Panc1 (cell line): ENCODE results near the gene NPNT. TPM values are rescaled to one million over a fixed set of nuclear protein-coding genes. Genes with fewer than 3 reads are reported as not detected.

Experiments
- ATAC-seq: fragments of 200-7000 bp; cut with Tn5 transposase; 2 replicates; pipeline ENCODE4 v1.9.1; 2020; ENCODE audit warnings: mild to moderate bottlenecking, moderate library complexity
- BruUV-seq: library from RNA; stranded (reverse); fragments of 400-500 nt; replicated peaks from 2 replicates; lab custom pipeline; 2021; lab: Mats Ljungman, UMichigan
- CTCF ChIA-PET: fragments of 300-600 bp; sonication (Branson Sonifier 250); formaldehyde crosslinking; loops from one replicate; lab custom pipeline; 2022; ENCODE audit warnings: antibody characterized with exemption; lab: Charles Lee
- POLR2A ChIA-PET: fragments of 300-600 bp; sonication (Branson Sonifier 250); formaldehyde crosslinking; loops from one replicate; lab custom pipeline; 2022; ENCODE audit warnings: antibody characterized with exemption; lab: Charles Lee
- DNase-seq: peaks from one replicate; pipeline ENCODE4 v3.0.0-alpha.2; 2010; ENCODE audit warnings: low read depth, low spot score
- H3K27ac ChIP-seq: 2 replicates; pipeline ENCODE4 v1.5.1; 2011; ENCODE audit warnings: mild to moderate bottlenecking, low read length, inconsistent platforms
- H3K27me3 ChIP-seq: fragments of 200-500 bp; sonication (Bioruptor generic); 2 replicates; pipeline ENCODE4 v1.6.0; 2014; ENCODE audit warnings: low read length, inconsistent platforms; ENCODE audit not compliant: control insufficient read depth, insufficient read depth
- H3K36me3 ChIP-seq: fragments of 200-500 bp; sonication (Bioruptor generic); 2 replicates; pipeline ENCODE4 v1.5.1; 2014; ENCODE audit warnings: inconsistent platforms, mild to moderate bottlenecking, low read length, moderate library complexity; ENCODE audit not compliant: control insufficient read depth, insufficient read depth
- H3K4me1 ChIP-seq: 2 replicates; pipeline ENCODE4 v1.5.1; 2011; ENCODE audit warnings: inconsistent platforms, mild to moderate bottlenecking, low read length, moderate library complexity; ENCODE audit not compliant: control insufficient read depth, insufficient read depth
- H3K4me3 ChIP-seq, 2 experiments: 2 replicates each; pipeline ENCODE4 v1.5.1; 2011 to 2012; ENCODE audit warnings: low read depth in 2 of 2, low read length in 2 of 2, mild to moderate bottlenecking in 2 of 2, inconsistent platforms in 1 of 2, moderate library complexity in 1 of 2
- H3K9me3 ChIP-seq: fragments of 200-500 bp; sonication (Bioruptor generic); 2 replicates; pipeline ENCODE4 v1.5.1; 2014; ENCODE audit warnings: low read depth, mild to moderate bottlenecking, inconsistent platforms, low read length, moderate library complexity; ENCODE audit not compliant: control insufficient read depth, insufficient read depth
- POLR2AphosphoS5 ChIP-seq: IDR thresholded peaks from 2 replicates; pipeline ENCODE4 v1.6.1; 2012; ENCODE audit warnings: mild to moderate bottlenecking, low read depth, low read length, moderate library complexity
- REST ChIP-seq, 2 experiments: IDR thresholded peaks; 2 replicates each; pipeline ENCODE4 v1.6.1; 2011 to 2012; ENCODE audit warnings: low read depth in 2 of 2, control low read depth in 1 of 2, low read length in 1 of 2, mild to moderate bottlenecking in 1 of 2, moderate library complexity in 1 of 2; ENCODE audit not compliant: insufficient read depth in 1 of 2
- SIN3A ChIP-seq: IDR thresholded peaks from 2 replicates; pipeline ENCODE4 v1.6.1; 2012; ENCODE audit warnings: low read depth, mild to moderate bottlenecking, low read length, moderate library complexity, borderline replicate concordance; ENCODE audit not compliant: insufficient read depth
- TCF7L2 ChIP-seq: IDR thresholded peaks from 2 replicates; pipeline ENCODE4 v1.6.1; 2011; ENCODE audit warnings: mild to moderate bottlenecking, low read depth, low read length, inconsistent platforms
- in situ Hi-C: cut with HindIII; loops from 2 replicates; pipeline ENCODE4 v1.10.0; 2016; ENCODE audit warnings: low sequenced_read_pairs, low pct_unique_long_range_greater_than_20kb
- intact Hi-C: fragments of 100-400 bp; cut with micrococcal nuclease; formaldehyde crosslinking; loops from one replicate; pipeline ENCODE4 v1.10.0; 2022; ENCODE audit not compliant: unreplicated experiment
- total RNA-seq: library from RNA; stranded (reverse); gene quantifications from one replicate; pipeline ENCODE4 v1.2.1, GENCODE V29; 2021; ENCODE audit not compliant: unreplicated experiment
- TF ChIP-seq, protein P1 (sequence below): fragments of 450-650 bp; IDR thresholded peaks from 2 replicates; pipeline ENCODE4 v1.5.1; 2017; ENCODE audit warnings: mild to moderate bottlenecking

Gene NPNT
- total RNA-seq, 1 experiment from 2014 or later, result 1.9 TPM

DNA sequence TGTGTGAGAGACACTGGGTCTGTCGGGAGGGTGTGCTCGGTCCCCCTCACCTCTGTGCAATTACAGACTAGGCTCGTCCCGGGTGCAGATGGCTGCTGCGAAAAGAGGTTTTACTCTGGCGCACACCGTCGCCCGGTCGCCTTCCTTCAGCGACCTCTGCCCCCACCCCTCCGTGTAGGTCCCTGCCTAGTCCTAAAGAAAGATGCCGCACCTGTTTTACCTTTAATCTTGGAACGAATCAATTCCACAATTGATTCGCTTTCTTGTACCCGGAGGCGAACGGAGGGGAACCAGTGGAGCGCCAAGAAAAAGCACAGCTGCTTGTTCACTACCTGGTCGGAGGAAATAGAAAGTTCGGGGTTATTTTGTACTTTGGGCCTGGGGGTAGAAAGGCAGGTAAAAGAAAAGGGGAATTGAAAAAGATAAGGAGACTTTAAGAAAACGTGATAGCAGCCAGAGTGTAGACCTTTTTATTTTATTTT lies 1.2 kb downstream of the NPNT start:
- Histone ChIP-seq H3K27ac (no peak overlapping the region), H3K4me1 (no peaks in the 10 kb centered on the region), H3K4me3 (peak overlapping the region in 1 of 2 experiments; percentile 25; a peak in 1 of 4 replicates), H3K9me3 (no peaks in the 10 kb centered on the region), H3K27me3 (peaks cover 33% of the 10 kb centered on the region), H3K36me3 (no peaks in the 10 kb centered on the region)
- DNase-seq, result no peak
- BruUV-seq, result no TSS peak
- ChIA-PET CTCF (no interaction called here), POLR2A (no interaction called here)
- intact Hi-C loops (no loop called here), in situ Hi-C loops (no loop called here)
- TF ChIP-seq POLR2AphosphoS5 (no peak), SIN3A (no peak), REST (IDR thresholded peaks at IDR 0.05; ENCODE audit: insufficient read depth in 1 of 2, low read depth in 2 of 2, low read length in 1 of 2) (no peak), TCF7L2 (no peak)
- TF ChIP-seq, protein P1, sequence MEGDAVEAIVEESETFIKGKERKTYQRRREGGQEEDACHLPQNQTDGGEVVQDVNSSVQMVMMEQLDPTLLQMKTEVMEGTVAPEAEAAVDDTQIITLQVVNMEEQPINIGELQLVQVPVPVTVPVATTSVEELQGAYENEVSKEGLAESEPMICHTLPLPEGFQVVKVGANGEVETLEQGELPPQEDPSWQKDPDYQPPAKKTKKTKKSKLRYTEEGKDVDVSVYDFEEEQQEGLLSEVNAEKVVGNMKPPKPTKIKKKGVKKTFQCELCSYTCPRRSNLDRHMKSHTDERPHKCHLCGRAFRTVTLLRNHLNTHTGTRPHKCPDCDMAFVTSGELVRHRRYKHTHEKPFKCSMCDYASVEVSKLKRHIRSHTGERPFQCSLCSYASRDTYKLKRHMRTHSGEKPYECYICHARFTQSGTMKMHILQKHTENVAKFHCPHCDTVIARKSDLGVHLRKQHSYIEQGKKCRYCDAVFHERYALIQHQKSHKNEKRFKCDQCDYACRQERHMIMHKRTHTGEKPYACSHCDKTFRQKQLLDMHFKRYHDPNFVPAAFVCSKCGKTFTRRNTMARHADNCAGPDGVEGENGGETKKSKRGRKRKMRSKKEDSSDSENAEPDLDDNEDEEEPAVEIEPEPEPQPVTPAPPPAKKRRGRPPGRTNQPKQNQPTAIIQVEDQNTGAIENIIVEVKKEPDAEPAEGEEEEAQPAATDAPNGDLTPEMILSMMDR, result no peak
- ATAC-seq, result no peak

DNA sequence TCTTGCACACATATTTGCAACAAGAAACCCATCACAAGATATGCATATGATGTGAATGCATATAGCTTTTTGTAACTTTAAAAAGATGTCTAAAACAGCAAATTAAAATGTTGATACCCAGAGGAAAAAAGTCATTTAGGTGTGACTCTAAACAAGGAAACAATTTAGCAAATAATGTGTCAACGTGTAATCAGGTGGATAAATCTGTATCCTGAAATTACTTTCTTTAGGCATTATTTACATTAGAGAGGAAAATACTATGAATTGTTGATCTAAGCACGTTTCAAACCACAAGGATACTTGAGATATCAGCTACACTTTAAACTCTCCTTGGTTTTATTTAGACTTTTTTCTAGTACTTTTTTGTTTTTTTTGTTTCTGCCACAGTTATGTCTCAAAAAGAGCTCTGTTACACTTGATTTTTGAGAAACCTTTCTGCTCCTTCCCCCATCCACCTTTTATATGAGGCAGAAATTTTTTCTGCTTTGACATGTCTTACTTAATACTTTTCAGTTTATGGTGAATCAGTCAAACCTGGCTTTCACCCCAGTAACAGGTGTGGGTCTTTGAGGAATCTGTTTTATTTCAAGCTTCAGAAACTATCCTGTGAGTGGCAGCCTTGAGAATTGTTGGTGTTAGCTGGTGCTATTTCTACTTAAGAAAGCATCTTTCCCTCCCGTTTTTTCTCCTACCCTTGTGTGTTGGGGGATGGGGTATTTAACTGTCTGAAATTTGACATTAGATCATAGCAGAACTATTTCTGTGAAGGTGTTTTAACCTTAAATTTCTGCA lies 1.9 kb downstream of the NPNT start:
- intact Hi-C loops, result no loop called here
- TF ChIP-seq TCF7L2, result no peak
- TF ChIP-seq, protein P1, result no peak
- TF ChIP-seq SIN3A, result no peak
- Histone ChIP-seq H3K36me3 (no peaks in the 10 kb centered on the region), H3K27me3 (peaks cover 33% of the 10 kb centered on the region), H3K4me3 (no peak overlapping the region), H3K4me1 (no peaks in the 10 kb centered on the region), H3K9me3 (no peaks in the 10 kb centered on the region), H3K27ac (no peak overlapping the region)
- ChIA-PET POLR2A (no interaction called here), CTCF (no interaction called here)
- BruUV-seq, result no TSS peak
- no peak for DNase-seq
- ATAC-seq, result no peak
- in situ Hi-C loops, result no loop called here
